Hindlimb muscle (tissue), 1 donor: ENCODE results near the gene CAMK2B. TPM values are rescaled to one million over a fixed set of nuclear protein-coding genes. Genes with fewer than 3 reads are reported as not detected.

Experiments
- DNase-seq: peaks from one replicate; pipeline ENCODE4 v3.0.0-alpha.2; 2013
- polyA plus RNA-seq: library from polyadenylated mRNA; unstranded; fragments of 120-200 nt; gene quantifications from one replicate; pipeline ENCODE4 v1.2.1, GENCODE V29; 2013; ENCODE audit not compliant: insufficient read length

The CAMK2B gene
- polyA plus RNA-seq: 17.7 TPM

- no peak for DNase-seq
Measured at GRCh38 chr7:44325201-44325671, at the start of gene CAMK2B. Gene CAMK2B, minus strand, starts transcription at chr7:44325594. Its CDS starts 173 bp downstream, at chr7:44325421.

- DNase-seq: no peak
Measured at GRCh38 chr7:44374007-44374763, 48.8 kb upstream of the CAMK2B start.

GRCh38 chr7:44373418-44373740 lies 48.0 kb upstream of the CAMK2B start:
- no peak for DNase-seq

- no peak for DNase-seq
Measured at GRCh38 chr7:44372560-44373417, 47.4 kb upstream of the CAMK2B start.

- DNase-seq: no peak
Measured at GRCh38 chr7:44368885-44369284, 43.5 kb upstream of the CAMK2B start.

GRCh38 chr7:44368455-44368854 lies 43.1 kb upstream of the CAMK2B start:
- no peak for DNase-seq

GRCh38 chr7:44367475-44368043 lies 42.2 kb upstream of the CAMK2B start:
- no peak for DNase-seq

GRCh38 chr7:44366986-44367385 lies 41.6 kb upstream of the CAMK2B start:
- DNase-seq: no peak

GRCh38 chr7:44353668-44354067 lies 28.3 kb upstream of the CAMK2B start:
- DNase-seq: no peak

GRCh38 chr7:44348851-44349781 lies 23.7 kb upstream of the CAMK2B start:
- no peak for DNase-seq

GRCh38 chr7:44348300-44348699 lies 22.9 kb upstream of the CAMK2B start:
- DNase-seq: no peak

- DNase-seq: no peak
Measured at GRCh38 chr7:44347546-44348114, 22.2 kb upstream of the CAMK2B start.

GRCh38 chr7:44346063-44346462 lies 20.7 kb upstream of the CAMK2B start:
- no peak for DNase-seq

- no peak for DNase-seq
Measured at GRCh38 chr7:44341401-44341800, 16.0 kb upstream of the CAMK2B start.

GRCh38 chr7:44338600-44338999 lies 13.2 kb upstream of the CAMK2B start:
- no peak for DNase-seq

- no peak for DNase-seq
Measured at GRCh38 chr7:44336491-44336890, 11.1 kb upstream of the CAMK2B start.

- no peak for DNase-seq
Measured at GRCh38 chr7:44335184-44335583, 9.8 kb upstream of the CAMK2B start.

- DNase-seq: no peak
Measured at GRCh38 chr7:44334734-44335097, 9.3 kb upstream of the CAMK2B start.

GRCh38 chr7:44333911-44334733 lies 8.7 kb upstream of the CAMK2B start:
- DNase-seq: no peak

GRCh38 chr7:44331682-44332081 lies 6.3 kb upstream of the CAMK2B start:
- no peak for DNase-seq

- no peak for DNase-seq
Measured at GRCh38 chr7:44330331-44330730, 4.9 kb upstream of the CAMK2B start.
